Osteocyte (in vitro differentiated cells): ENCODE measurements around the gene CCR3. TPM values are rescaled to one million over a fixed set of nuclear protein-coding genes. Genes with fewer than 3 reads are reported as not detected.

Experiments
- DNase-seq: peaks from one replicate; pipeline ENCODE4 v3.0.0; 2021; ENCODE audit warnings: mixed read lengths; ENCODE audit not compliant: unreplicated experiment; ENCODE audit errors: extremely low spot score
- H3K27ac Mint-ChIP-seq: one replicate; pipeline ENCODE4 v1.8.0; 2021; ENCODE audit warnings: mild to moderate bottlenecking, mixed read lengths; ENCODE audit not compliant: unreplicated experiment
- H3K27me3 Mint-ChIP-seq: one replicate; pipeline ENCODE4 v1.8.0; 2021; ENCODE audit warnings: mixed read lengths; ENCODE audit not compliant: unreplicated experiment
- H3K36me3 Mint-ChIP-seq: one replicate; pipeline ENCODE4 v1.8.0; 2021; ENCODE audit warnings: mixed read lengths; ENCODE audit not compliant: unreplicated experiment
- H3K4me1 Mint-ChIP-seq: one replicate; pipeline ENCODE4 v1.8.0; 2021; ENCODE audit warnings: mixed read lengths; ENCODE audit not compliant: unreplicated experiment
- H3K4me3 Mint-ChIP-seq: one replicate; pipeline ENCODE4 v1.8.0; 2021; ENCODE audit warnings: mild to moderate bottlenecking, moderate library complexity, mixed read lengths; ENCODE audit not compliant: unreplicated experiment
- H3K9me3 Mint-ChIP-seq: one replicate; pipeline ENCODE4 v1.8.0; 2021; ENCODE audit warnings: mixed read lengths; ENCODE audit not compliant: unreplicated experiment
- CTCF ChIP-seq: fragments of 200-600 bp; sonication (generic); IDR thresholded peaks from 2 replicates; pipeline ENCODE4 v1.5.0; 2021; ENCODE audit warnings: antibody characterized with exemption, mild to moderate bottlenecking, moderate library complexity
- total RNA-seq: library from RNA; stranded (reverse); gene quantifications from 2 replicates; pipeline ENCODE4 v1.2.1, GENCODE V29; 2021

The CCR3 gene
- total RNA-seq, 1 donor from 2014 or later, result not detected

GRCh38 chr3:46221391-46221790 lies 20.9 kb upstream of the CCR3 start:
- no peak overlapping the region for H3K4me3 Mint-ChIP-seq
- H3K27me3 Mint-ChIP-seq, result peaks cover 20% of the 10 kb centered on the region
- no peak overlapping the region for H3K27ac Mint-ChIP-seq
- H3K9me3 Mint-ChIP-seq, result peaks cover 8% of the 10 kb centered on the region
- H3K36me3 Mint-ChIP-seq, result no peaks in the 10 kb centered on the region
- DNase-seq, result no peak
- no peak for TF ChIP-seq CTCF
- no peaks in the 10 kb centered on the region for H3K4me1 Mint-ChIP-seq

- H3K36me3 Mint-ChIP-seq, result no peaks in the 10 kb centered on the region
- no peak overlapping the region for H3K27ac Mint-ChIP-seq
- peaks cover 20% of the 10 kb centered on the region for H3K27me3 Mint-ChIP-seq
- no peak overlapping the region for H3K4me3 Mint-ChIP-seq
- no peak for TF ChIP-seq CTCF
- H3K4me1 Mint-ChIP-seq, result no peaks in the 10 kb centered on the region
- peaks cover 10% of the 10 kb centered on the region for H3K9me3 Mint-ChIP-seq
- no peak for DNase-seq
Measured at GRCh38 chr3:46221938-46222337, 20.3 kb upstream of the CCR3 start.

- no peak for TF ChIP-seq CTCF
- no peaks in the 10 kb centered on the region for H3K4me1 Mint-ChIP-seq
- no peaks in the 10 kb centered on the region for H3K36me3 Mint-ChIP-seq
- no peak overlapping the region for H3K4me3 Mint-ChIP-seq
- no peak for DNase-seq
- peaks cover 24% of the 10 kb centered on the region for H3K27me3 Mint-ChIP-seq
- peaks cover 10% of the 10 kb centered on the region for H3K9me3 Mint-ChIP-seq
- H3K27ac Mint-ChIP-seq, result no peak overlapping the region
Measured at GRCh38 chr3:46222435-46223161, 19.7 kb upstream of the CCR3 start.

- no peak for DNase-seq
- Mint-ChIP-seq H3K9me3 (peaks cover 5% of the 10 kb centered on the region), H3K36me3 (no peaks in the 10 kb centered on the region), H3K4me3 (no peak overlapping the region), H3K4me1 (no peaks in the 10 kb centered on the region), H3K27ac (no peak overlapping the region), H3K27me3 (peaks cover 37% of the 10 kb centered on the region)
- no peak for TF ChIP-seq CTCF
Measured at GRCh38 chr3:46228260-46229242, 13.7 kb upstream of the CCR3 start.

- H3K27me3 Mint-ChIP-seq, result peaks cover 31% of the 10 kb centered on the region
- H3K4me3 Mint-ChIP-seq, result no peak overlapping the region
- H3K9me3 Mint-ChIP-seq, result peaks cover 3% of the 10 kb centered on the region
- no peak for TF ChIP-seq CTCF
- no peak overlapping the region for H3K27ac Mint-ChIP-seq
- H3K36me3 Mint-ChIP-seq, result no peaks in the 10 kb centered on the region
- no peaks in the 10 kb centered on the region for H3K4me1 Mint-ChIP-seq
- no peak for DNase-seq
Measured at GRCh38 chr3:46231323-46231722, 10.9 kb upstream of the CCR3 start.
